NCI-H2081 treated with DMSO at 0.1 percent for 48 hours (cell line): Measurements from ENCODE around the gene KIAA1671.

Experiments
- DNase-seq: peaks from one replicate; lab custom pipeline; 2025; lab: John Stamatoyannopoulos, UW

Gene KIAA1671

GRCh38 chr22:25146307-25146706, 193.8 kb downstream of the KIAA1671 start:
- DNase-seq: no peak

- DNase-seq: no peak
These were observed 194.6 kb downstream of the KIAA1671 start for GRCh38 chr22:25146906-25147641.

GRCh38 chr22:25147642-25147928, 195.1 kb downstream of the KIAA1671 start:
- no peak for DNase-seq

- DNase-seq: no peak
These were observed 195.7 kb downstream of the KIAA1671 start for GRCh38 chr22:25148149-25148691.

GRCh38 chr22:25149014-25149413, 196.5 kb downstream of the KIAA1671 start:
- no peak for DNase-seq

- no peak for DNase-seq
These were observed 201.6 kb downstream of the KIAA1671 start for GRCh38 chr22:25153961-25154666.

- no peak for DNase-seq
These were observed 202.1 kb downstream of the KIAA1671 start for GRCh38 chr22:25154667-25154999.

- DNase-seq: no peak
These were observed 204.2 kb downstream of the KIAA1671 start for GRCh38 chr22:25156736-25157135.

GRCh38 chr22:25159028-25159427, 206.5 kb downstream of the KIAA1671 start:
- DNase-seq: no peak

- DNase-seq: no peak
These were observed 207.8 kb downstream of the KIAA1671 start for GRCh38 chr22:25160120-25160996.

- DNase-seq: no peak
These were observed 208.8 kb downstream of the KIAA1671 start for GRCh38 chr22:25161017-25161915.

- DNase-seq: no peak
These were observed 209.5 kb downstream of the KIAA1671 start for GRCh38 chr22:25161916-25162530.

GRCh38 chr22:25162561-25162960, 210.0 kb downstream of the KIAA1671 start:
- DNase-seq: no peak

- DNase-seq: no peak
These were observed 213.3 kb downstream of the KIAA1671 start for GRCh38 chr22:25165785-25166184.

- no peak for DNase-seq
These were observed 213.9 kb downstream of the KIAA1671 start for GRCh38 chr22:25166266-25167040.

GRCh38 chr22:25167082-25167481, 214.6 kb downstream of the KIAA1671 start:
- no peak for DNase-seq

- no peak for DNase-seq
These were observed 215.5 kb downstream of the KIAA1671 start for GRCh38 chr22:25167834-25168601.

- no peak for DNase-seq
These were observed 216.9 kb downstream of the KIAA1671 start for GRCh38 chr22:25169278-25170031.
